Peyer's patch (tissue), 4 donors: Measurements from ENCODE around the gene AKT2. TPM values are rescaled to one million over a fixed set of nuclear protein-coding genes. Genes with fewer than 3 reads are reported as not detected.
"Not testable (repeated sequence)": the region's sequence is repeated elsewhere in the genome, so short reads cannot be mapped to it uniquely, and the experiment has no call there.

Source experiments
- DNase-seq, 3 donors: peaks; one replicate each; pipeline ENCODE4 v3.0.0-alpha.2; 2017 to 2019
- H3K27ac ChIP-seq, 4 donors: fragments of 200-600 bp; sonication (generic); one replicate each; pipeline ENCODE4 v1.5.1; 2016 to 2019
- H3K27me3 ChIP-seq, 2 donors: fragments of 200-600 bp; sonication (generic); one replicate each; pipeline ENCODE4 v1.5.1; 2019
- H3K36me3 ChIP-seq, 3 donors: fragments of 200-600 bp; sonication (generic); one replicate each; pipeline ENCODE4 v1.5.1; 2016 to 2019
- H3K4me1 ChIP-seq, 4 donors: fragments of 200-600 bp; sonication (generic); one replicate each; pipeline ENCODE4 v1.5.1; 2016 to 2019
- H3K4me3 ChIP-seq, 4 donors: fragments of 200-600 bp; sonication (generic); 1 replicate in 3 of 4; 2 replicates in 1 of 4; pipeline ENCODE4 v1.5.1; 2016 to 2019; ENCODE audit warnings: mild to moderate bottlenecking in 1 of 4
- H3K9me3 ChIP-seq, 4 donors: fragments of 200-600 bp; sonication (generic); one replicate each; pipeline ENCODE4 v1.5.1; 2016 to 2019; ENCODE audit warnings: mild to moderate bottlenecking in 1 of 4
- POLR2A ChIP-seq, 2 donors: fragments of 450-650 bp; IDR thresholded peaks; one replicate each; pipeline ENCODE4 v1.5.1; 2017; ENCODE audit warnings: antibody characterized with exemption in 2 of 2, mild to moderate bottlenecking in 2 of 2, moderate library complexity in 2 of 2
- total RNA-seq, 4 donors: library from RNA; depleted of rRNA; stranded (reverse); fragments of >200 nt; gene quantifications; one replicate each; pipeline ENCODE4 v1.1.0, GENCODE V29; 2016
- TF ChIP-seq, protein P1 (sequence below), 6 experiments: fragments of 450-650 bp in 4 of 6; fragments of 200-600 bp in 2 of 6; sonication (generic) in 1 of 6; IDR thresholded peaks; one replicate each; pipeline ENCODE4 v1.5.1; 2017 to 2019; ENCODE audit warnings: antibody characterized with exemption in 6 of 6, mild to moderate bottlenecking in 3 of 6, moderate library complexity in 1 of 6

The AKT2 gene
- total RNA-seq, 4 donors from 2014 or later: 67.1 to 146 (median 100) TPM

DNA sequence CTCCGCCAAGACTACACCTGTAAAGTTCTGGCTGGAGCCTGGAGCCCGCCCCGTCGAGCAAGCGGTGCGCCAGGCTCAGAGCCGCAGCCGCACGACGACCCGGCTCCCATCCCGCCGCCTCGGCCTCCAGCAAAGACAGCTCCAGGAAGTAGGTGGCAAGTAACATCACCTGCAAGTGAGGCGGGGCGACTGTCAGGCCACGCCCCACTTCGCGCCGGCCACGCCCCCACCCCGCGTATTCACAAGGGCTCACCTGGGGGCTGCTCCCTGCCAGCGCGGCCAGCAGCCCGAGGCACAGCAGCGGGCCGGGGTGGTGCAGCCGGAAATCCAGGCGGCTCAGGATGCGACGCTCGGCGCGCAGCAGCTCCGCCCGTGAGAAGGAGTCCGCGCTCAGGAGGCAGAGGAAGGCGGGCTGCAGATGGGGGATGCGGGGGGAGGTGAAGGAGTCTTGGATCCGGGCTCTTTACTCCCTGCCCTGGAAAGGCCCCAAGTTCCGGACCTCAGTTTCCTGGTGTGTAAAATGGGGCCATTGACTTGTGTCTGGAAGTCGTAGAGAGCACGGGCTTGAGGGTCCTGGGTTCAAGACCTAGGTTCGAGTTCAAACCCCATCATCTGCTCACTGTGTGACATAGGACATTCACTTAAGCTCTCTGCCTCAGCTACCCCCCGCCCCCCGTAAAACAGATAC, 61.9 kb downstream of the AKT2 start:
- Histone ChIP-seq H3K9me3 (no peaks in the 10 kb centered on the region), H3K27me3 (peaks cover 0 to 16% of the 10 kb centered on the region in 2 donors), H3K36me3 (no peaks in the 10 kb centered on the region), H3K27ac (no peak overlapping the region), H3K4me3 (peak overlapping the region in 2 of 4 donors; percentile 2 to 14), H3K4me1 (peaks cover 0 to 24% (median 5%) of the 10 kb centered on the region in 4 donors)
- DNase-seq: peak; percentile 19 to 75 (median 68)
- TF ChIP-seq, protein P1, sequence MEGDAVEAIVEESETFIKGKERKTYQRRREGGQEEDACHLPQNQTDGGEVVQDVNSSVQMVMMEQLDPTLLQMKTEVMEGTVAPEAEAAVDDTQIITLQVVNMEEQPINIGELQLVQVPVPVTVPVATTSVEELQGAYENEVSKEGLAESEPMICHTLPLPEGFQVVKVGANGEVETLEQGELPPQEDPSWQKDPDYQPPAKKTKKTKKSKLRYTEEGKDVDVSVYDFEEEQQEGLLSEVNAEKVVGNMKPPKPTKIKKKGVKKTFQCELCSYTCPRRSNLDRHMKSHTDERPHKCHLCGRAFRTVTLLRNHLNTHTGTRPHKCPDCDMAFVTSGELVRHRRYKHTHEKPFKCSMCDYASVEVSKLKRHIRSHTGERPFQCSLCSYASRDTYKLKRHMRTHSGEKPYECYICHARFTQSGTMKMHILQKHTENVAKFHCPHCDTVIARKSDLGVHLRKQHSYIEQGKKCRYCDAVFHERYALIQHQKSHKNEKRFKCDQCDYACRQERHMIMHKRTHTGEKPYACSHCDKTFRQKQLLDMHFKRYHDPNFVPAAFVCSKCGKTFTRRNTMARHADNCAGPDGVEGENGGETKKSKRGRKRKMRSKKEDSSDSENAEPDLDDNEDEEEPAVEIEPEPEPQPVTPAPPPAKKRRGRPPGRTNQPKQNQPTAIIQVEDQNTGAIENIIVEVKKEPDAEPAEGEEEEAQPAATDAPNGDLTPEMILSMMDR (IDR thresholded peaks at IDR 0.05): no peak
- TF ChIP-seq POLR2A (IDR thresholded peaks at IDR 0.05): peak; percentile 44 to 57

DNA sequence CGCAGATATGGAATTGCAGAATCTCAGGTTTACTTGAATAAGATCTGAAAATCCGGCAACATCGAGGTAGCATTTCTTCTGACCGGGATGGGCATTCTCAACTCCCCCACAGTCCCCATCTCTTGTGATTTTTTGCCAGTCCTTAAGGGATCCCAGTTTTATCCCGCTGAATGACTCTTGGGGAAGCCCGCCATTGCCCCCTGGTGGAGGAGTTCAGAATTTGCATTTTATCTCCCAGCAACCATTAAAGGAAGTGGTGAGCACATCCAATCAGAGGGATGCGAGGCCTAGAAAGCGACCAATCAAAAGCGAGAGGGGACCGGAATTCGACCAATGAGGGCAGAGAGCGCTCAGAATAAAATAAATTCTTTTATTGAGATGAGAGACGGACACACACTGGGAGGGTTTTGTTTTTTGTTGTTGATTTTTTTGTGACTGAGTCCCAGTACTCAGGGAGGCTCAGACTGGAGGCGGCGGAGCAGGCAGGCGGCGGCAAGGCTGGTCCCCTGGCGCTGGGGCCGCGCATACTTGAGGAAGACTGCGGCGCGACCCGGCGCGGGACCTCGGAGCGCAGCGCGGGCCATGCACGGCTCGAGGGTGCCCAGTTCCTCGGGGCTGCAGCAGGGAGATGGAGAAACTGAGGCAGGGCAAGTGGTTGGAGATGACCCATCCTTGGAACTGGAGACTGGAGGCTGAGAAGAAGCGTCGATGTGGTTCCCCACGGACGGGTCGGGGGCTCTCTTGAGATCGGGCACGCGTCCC, 63.1 kb downstream of the AKT2 start:
- Histone ChIP-seq H3K36me3 (no peaks in the 10 kb centered on the region), H3K4me3 (no peak overlapping the region), H3K9me3 (no peaks in the 10 kb centered on the region), H3K4me1 (peaks cover 0 to 36% (median 5%) of the 10 kb centered on the region in 4 donors), H3K27ac (no peak overlapping the region), H3K27me3 (peaks cover 0 to 28% of the 10 kb centered on the region in 2 donors)
- DNase-seq: peak; percentile 63 to 90 (median 77)
- TF ChIP-seq, protein P1 (IDR thresholded peaks at IDR 0.05): peak; percentile 84 to 95 (median 88)
- no peak for TF ChIP-seq POLR2A (IDR thresholded peaks at IDR 0.05)

DNA sequence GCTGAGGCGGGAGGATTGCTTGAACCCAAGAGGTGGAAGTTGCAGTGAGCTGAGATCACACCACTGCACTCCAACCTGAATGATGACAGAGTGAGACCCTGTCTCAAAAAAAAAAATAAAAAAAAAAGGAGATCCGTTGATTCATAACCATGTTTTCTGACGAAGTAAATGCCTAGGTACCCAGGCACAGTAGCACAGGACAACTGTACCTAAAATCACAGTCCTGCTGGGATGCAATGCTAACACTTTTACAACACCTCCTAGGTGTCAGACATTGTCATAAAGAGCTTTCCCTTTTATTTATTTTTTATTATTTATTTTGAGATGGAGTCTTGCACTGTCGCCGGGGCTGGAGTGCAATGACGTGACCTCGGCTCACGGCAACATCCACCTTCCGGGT, 64.5 kb downstream of the AKT2 start:
- Histone ChIP-seq H3K4me1 (peaks cover 0 to 26% (median 0%) of the 10 kb centered on the region in 4 donors), H3K27me3 (peaks cover 0 to 23% of the 10 kb centered on the region in 2 donors), H3K9me3 (no peaks in the 10 kb centered on the region), H3K36me3 (no peaks in the 10 kb centered on the region), H3K4me3 (no peak overlapping the region), H3K27ac (no peak overlapping the region)
- TF ChIP-seq POLR2A (IDR thresholded peaks at IDR 0.05): no peak
- TF ChIP-seq, protein P1 (IDR thresholded peaks at IDR 0.05): no peak
- no peak for DNase-seq

DNA sequence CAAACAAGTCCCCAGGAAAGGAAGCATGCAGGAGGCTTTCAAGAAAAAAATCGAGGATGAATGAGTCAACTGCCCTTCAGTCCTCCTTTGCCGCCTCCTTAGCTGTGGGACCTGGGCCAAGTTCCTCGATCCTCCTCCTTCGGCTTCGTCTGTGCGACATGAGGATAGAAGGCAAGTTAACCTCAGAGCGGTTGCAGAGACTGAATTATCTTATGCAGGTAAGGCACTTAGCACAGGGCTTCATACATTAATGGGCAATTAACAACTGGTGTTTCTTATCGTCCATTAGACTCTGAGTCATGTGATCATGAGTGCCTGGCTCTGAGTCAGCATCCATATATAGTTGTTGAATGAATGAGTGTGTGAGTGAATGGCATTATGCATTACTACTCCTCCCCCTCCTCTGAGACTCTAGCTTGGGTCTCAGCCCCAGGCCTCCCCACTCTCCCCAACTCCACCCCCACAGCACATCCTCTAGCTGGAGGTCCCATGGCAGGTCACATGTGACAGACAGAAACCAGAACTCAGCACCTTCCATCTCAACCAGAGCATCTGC, 65.3 kb downstream of the AKT2 start:
- Histone ChIP-seq H3K4me1 (peaks cover 0 to 22% (median 0%) of the 10 kb centered on the region in 4 donors), H3K27me3 (peaks cover 0 to 18% of the 10 kb centered on the region in 2 donors), H3K9me3 (no peaks in the 10 kb centered on the region), H3K27ac (peak overlapping the region in 1 of 4 donors; percentile 3), H3K4me3 (no peak overlapping the region), H3K36me3 (no peaks in the 10 kb centered on the region)
- no peak for TF ChIP-seq POLR2A (IDR thresholded peaks at IDR 0.05)
- TF ChIP-seq, protein P1 (IDR thresholded peaks at IDR 0.05): no peak
- peak in 1 of 3 donors; percentile 67 for DNase-seq

DNA sequence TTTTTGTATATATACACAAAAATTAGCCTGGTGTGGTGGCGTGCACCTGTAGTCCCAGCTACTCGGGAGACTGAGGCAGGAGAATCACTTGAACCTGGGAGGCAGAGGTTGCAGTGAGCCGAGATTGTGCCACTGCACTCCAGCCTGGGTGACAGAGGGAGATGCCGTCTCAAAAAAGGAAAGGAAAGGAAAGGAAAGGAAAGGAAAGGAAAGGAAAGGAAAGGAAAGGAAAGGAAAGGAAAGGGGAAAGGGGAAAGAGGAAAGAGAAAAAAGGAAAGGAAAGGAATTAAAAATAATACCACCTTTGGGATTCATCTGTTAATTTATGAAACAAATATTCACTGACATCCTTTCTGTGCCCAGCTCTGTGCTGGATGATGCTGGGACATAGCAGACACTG, 66.1 kb downstream of the AKT2 start:
- H3K36me3 ChIP-seq, H3K27ac ChIP-seq, H3K4me3 ChIP-seq, DNase-seq, H3K9me3 ChIP-seq: not testable (repeated sequence)
- H3K4me1 ChIP-seq: peaks cover 0 to 22% (median 0%) of the 10 kb centered on the region in 4 donors
- H3K27me3 ChIP-seq: peaks cover 0 to 18% of the 10 kb centered on the region in 2 donors
